ENCODE data around the gene FSTL1.
A peak's percentile ranks its signal among the peaks of the same experiment; 100 is the strongest.

The FSTL1 gene

DNA sequence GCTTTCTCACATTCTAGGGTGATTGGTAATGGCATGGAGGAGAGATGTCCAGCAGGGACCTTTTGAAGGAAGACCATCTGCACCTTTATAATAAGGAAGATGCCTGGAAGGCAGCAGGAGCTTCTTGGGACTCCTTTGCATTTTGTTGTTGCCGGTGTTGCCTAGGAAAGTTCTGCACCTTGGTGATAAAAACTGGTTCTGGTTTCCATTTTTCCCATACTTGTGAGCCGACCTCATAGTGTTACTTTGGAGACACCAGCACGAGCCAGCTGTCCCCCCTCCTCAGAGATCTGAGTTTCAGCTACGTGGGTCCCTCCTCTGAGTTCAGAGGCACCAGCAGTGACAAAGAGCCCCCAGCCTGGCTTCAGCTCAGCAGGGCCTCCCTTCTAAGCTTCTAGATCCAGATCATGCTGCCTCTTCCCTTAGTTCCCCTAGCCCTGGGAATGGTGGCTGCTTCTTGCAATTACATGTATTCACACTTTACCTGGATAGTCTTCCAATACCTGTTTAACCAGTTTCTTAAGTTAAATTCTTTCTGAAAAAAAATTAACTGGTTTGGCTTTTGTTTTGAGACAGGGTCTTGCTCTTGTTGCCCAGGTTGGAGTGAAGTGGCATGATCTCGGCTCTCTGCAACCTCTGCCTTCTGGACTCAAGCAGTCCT lies 18.0 kb upstream of the FSTL1 start:
- DNase-seq (ENCODE audit: low read depth): no peak

- no peak for DNase-seq (ENCODE audit: low read depth)
These were observed 11.7 kb upstream of the FSTL1 start for GRCh38 chr3:120462409-120462959.

DNA sequence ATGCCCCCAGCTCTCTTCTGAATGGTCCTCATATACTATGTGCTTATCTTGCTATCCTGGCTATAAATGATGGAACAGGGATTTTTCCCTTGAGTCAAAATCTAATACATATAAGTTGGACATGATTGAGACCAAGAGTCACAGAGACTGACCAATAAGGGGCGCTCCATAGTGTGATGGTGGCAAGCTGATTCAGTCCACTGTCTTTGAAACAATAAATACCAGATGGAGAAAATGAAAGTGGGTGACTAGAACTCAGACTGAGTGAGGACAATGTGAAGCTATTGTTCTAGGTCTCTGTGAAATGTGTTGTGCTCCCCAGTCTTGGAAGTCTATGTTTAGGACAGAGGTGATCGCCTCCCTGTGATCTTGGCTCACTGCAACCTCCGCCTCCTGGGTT lies 10.6 kb upstream of the FSTL1 start:
- no peak for DNase-seq (ENCODE audit: low read depth)

GRCh38 chr3:120460862-120461261 lies 10.1 kb upstream of the FSTL1 start:
- no peak for DNase-seq (ENCODE audit: low read depth)

GRCh38 chr3:120460181-120460790 lies 9.5 kb upstream of the FSTL1 start:
- no peak for DNase-seq (ENCODE audit: low read depth)

DNA sequence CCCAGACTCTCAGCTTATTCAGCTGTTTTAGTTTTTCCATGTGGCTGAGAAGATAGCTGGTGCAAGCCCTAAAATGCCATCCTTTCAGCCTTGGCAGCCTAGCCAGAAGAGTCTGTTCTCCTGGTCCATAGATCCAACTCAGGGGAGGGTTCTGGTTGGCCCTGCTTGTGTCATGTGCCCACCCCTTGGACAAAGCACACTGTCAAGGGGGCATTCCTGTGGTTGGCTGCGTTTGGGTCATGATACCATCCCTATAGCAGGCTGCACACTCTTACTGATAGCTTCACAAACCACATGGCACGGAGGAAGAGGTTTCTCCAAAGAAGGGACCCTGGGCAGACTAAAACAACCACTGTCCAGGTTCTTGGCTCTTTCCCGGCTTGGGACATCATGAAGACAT lies 8.4 kb upstream of the FSTL1 start:
- DNase-seq (ENCODE audit: low read depth): no peak

DNA sequence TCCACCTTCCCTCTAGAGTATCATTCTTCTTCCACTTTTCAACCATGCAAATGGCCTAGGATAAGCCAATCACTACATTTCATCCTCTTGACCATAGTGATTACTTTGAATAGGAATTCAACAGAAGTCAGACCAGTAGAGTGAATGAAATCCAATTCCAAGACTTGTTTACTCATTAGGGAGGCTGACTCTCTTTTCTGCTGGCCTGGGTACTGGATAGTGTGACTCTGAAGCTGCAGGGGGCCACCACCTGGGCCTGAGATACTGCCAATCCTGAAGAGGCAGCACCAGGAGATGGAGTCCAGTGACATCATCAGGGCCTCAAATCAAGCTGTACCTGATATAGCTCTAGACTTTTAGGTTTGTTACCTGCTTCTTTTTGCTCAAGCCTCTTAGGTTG lies 7.0 kb upstream of the FSTL1 start:
- DNase-seq (ENCODE audit: low read depth): no peak

DNA sequence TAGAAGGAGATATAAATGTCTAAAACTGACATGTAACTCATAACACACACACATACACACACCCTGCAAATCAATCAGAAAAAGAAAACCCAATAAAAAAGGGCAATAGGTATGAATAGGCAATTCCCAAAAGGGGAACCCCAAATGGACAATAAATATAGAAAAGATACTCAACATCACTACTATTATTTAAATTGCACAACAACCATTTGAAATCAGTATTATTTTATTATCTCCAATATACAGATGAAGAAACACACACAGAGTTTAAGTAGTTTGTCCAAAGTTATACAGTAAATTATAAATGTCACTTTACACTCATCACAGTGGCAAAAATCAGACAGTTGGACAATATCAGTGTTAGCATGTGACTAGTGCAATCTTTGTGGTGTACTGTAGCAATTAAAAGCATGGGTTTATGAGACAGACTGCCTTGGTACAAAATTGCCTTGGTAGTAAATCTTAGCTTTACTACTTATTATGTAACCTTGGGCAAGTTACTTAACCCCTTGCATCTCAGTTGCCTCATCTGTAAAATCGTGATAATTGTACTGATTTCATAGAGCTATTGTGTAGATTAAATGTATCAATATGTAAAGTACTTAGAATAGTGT lies 3.4 kb upstream of the FSTL1 start:
- no peak for DNase-seq (ENCODE audit: low read depth)

GRCh38 chr3:120452816-120453215 lies 2.0 kb upstream of the FSTL1 start:
- DNase-seq (ENCODE audit: low read depth): no peak

DNA sequence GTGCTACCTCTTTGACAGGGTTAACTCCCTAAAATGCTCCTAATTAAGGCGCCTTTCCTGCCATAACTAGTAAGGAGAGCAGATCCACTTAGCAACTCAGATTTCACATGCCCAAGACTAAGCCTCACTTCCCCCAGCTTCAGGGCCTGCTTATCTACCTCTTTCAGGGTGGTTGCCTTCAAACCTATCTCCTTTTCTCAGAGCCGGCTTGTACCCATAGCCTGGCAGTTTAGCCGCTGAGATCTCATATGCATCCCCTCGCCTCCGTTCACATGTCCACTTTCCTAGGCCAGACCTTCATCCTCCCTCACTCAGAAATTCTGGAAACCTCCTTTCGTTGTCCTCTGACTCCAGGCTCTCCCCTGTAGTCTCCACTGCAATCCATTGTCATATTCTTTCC lies 1.0 kb upstream of the FSTL1 start:
- no peak for DNase-seq (ENCODE audit: low read depth)

DNA sequence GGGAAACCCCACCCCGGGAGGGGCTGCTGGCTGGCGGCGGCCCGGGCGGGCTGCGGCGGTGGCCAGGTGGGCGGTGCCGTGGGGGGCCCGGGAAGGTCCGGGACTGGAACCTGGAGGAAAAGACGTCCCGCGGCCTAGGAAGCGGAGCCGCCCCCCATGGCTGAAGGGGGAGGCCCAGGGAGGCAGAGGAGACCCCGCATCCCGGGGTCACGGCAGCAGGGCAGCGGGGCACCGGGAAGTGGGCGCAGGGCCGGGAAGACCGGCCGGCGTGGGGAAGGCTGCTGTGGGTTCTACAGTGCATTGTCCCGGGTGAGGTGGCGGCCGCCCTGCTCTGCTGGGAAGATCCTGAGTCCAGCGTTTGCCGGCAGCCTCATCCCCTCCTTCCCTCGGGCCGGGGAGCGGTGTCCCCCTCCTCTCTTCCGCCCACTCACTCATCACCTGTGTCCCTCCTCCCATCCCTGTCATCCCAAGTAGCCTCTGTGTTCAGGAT lies 525 bp upstream of the FSTL1 start:
- DNase-seq (ENCODE audit: low read depth): no peak

DNA sequence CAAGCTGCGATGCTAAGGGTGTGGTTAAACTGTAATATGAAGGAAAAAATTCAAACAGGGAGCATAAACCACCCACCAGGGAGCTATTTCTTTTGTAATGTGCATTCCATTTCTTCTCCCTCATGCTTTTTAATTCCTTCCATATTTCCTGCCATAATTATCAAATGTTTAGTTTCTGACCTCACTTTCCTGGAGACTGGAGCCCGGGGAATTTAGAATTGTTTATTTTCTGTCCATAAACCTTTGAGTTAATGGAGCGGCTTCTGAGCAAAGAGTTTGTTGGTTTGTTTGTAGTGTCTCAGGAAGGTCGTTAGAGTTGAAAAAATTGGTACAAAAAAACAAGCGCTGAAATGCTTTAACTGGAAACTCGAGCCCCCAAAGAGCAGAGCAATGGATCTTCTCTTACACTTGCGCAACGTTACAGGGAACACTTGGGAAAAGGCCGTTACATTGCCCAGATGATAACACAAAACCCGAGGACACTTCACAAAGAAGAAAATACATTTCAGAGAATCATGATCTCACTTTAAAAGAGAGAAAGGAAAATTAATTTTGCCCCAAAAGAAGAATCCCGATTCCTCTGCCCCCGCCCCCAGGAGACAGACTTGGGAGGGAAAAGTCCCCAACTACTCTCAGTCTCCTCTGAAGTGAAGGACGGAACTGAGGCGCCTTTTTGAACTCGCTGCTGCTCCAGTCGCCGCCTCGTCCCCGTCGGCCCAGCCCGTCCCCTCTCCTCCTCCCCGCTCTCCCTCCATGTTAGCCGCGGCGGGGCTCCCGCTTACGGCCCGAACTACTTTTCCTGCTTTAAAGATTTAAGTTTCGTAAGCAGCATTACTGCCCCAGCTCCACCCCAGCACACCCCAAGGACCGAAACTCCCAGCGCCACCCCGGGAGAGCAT lies 842 bp downstream of the FSTL1 start:
- DNase-seq (ENCODE audit: low read depth): no peak

DNA sequence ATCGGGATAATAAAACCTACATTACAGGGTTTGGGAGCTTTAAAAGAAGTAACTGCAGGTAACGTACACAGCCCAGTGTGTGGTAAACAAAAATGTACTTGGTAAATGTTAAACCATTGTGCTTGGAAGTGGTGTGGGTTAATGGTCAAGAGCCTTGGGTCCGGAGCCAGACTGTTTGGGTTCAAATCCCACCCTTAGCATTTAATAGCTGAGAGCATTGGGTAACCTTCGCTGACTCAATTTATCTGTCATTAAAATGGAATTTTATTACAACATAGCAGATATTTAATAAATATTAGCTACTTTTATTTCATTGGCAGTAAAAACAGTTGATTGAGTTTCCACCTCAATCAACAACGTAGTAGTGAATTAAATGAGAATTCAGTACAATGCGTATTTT lies 1.5 kb downstream of the FSTL1 start:
- DNase-seq (ENCODE audit: low read depth): no peak

DNA sequence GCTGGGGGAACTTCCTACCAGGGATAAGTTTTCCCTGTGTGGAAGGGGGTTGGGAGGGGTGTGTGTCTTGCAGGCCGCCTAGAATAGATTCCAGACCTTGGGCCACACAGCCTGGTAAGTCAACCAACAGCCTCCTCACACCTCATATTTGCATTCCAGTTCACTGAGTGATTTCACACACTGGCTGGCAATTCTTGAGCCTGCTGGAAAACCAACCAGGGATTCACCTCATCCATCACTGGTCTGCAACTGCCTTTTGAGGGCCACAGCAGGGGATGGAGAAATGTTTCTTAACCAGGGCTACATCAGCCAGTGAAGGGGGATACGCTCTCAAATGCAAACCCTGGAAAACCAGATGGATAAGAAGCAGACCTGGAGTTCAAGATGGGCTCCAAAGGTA lies 2.0 kb downstream of the FSTL1 start:
- peak; percentile 76 for DNase-seq (ENCODE audit: low read depth)

DNA sequence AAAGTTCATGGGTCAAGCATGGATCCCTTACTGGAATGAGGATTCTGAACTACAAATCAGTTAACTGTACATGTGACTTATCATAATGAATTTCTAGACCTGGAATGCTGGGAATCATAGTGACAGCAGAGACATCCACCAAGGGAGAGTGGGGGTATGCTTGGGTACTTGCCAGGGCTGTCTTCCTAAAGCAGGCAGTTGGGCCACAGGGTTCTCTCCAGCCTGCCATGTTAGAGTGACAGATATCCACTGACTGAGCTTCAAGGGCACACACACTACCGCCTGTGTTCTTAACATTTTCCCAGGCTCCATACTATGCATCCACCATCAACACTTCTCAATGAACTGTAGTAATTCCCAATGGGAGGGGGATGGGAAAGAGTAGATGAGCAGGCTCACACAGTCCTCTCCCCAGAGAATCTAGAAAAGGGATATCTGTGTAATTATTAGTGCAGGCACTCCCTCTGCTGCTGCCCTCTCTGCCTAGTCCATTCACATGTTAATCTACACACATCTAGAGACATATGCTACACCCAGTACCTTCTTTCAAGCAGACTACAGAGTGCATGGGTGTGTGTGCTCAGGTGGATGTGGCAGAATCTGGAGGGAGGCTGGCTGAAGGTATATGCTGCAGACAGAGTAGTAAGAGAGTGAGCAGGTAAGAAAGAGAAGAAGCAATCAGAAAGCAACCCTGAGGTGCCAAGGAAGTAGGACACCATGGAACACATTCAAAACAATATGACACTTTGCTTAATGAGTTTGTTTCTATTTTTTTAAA lies 3.7 kb downstream of the FSTL1 start:
- DNase-seq (ENCODE audit: low read depth): no peak

GRCh38 chr3:120445654-120446053 lies 5.1 kb downstream of the FSTL1 start:
- DNase-seq (ENCODE audit: low read depth): no peak

- no peak for DNase-seq (ENCODE audit: low read depth)
These were observed 7.1 kb downstream of the FSTL1 start for GRCh38 chr3:120443626-120444123.

GRCh38 chr3:120442975-120443517 lies 7.7 kb downstream of the FSTL1 start:
- no peak for DNase-seq (ENCODE audit: low read depth)

DNA sequence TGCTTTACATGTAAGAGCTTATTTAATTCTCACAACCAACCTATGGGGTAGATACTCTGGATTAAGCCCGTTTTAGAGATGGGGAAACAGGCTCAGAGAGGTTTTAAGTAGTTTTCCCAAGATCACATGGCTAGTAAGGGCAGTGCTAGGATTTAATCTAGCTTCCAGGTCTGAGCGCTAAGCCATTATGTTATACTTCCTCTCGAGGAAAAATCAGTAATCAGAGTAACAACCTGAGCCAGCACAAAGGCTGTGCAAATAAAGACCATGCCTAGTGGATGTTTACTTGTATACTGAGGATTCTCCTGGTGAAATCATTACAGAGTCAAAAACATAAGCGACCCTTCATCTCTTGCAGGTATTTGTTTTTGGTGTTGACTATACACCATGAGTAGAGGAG lies 9.0 kb downstream of the FSTL1 start:
- DNase-seq (ENCODE audit: low read depth): no peak

DNA sequence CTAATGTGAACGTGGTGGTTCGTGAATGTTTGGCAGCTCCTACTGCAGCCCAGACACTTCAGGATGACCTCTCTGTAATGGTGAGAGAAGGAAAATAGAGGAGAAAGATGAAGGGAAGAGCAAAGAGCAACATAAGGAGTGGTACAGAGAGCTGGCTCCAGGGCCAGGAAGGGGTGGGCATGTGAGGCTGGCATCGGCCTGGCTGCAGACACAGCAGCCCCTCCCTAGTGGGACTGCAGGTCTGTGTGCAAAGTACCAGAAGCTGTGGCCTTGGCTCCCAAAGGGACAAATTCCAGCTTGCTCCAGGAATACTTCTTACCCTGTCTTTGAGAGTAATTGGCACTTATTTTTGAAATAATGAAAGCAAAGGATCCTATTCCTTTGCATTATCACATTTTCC lies 10.0 kb downstream of the FSTL1 start:
- no peak for DNase-seq (ENCODE audit: low read depth)

All from GM04504 (cell line).